SU-DHL-6 (cell line): ENCODE measurements around the gene PIP4P1.

Experiments used
- CTCF ChIP-seq: fragments of 200-600 bp; sonication (generic); IDR thresholded peaks from one replicate; pipeline ENCODE4 v1.5.1; 2017; ENCODE audit warnings: antibody characterized with exemption, mild to moderate bottlenecking, low read length, moderate library complexity; ENCODE audit not compliant: insufficient read depth, poor library complexity, severe bottlenecking
- EZH2phosphoT487 ChIP-seq: fragments of 200-600 bp; sonication (generic), shearing (Covaris generic); conservative IDR thresholded peaks from 2 replicates; pipeline ENCODE4 v1.6.1; 2018; ENCODE audit warnings: mild to moderate bottlenecking, antibody characterized with exemption, low read length, moderate library complexity, mixed read lengths

- TF ChIP-seq CTCF: no peak
- no peak for TF ChIP-seq EZH2phosphoT487
Measured at GRCh38 chr14:20412876-20413743, 48.1 kb downstream of the PIP4P1 start, which contains the start of gene TEP1.
